ENCODE measurements around the gene TRAPPC10. TPM values are rescaled to one million over a fixed set of nuclear protein-coding genes. Genes with fewer than 3 reads are reported as not detected.

The TRAPPC10 gene
- polyA plus RNA-seq, 1 of the 3 experiments (the other 2 are of a cell fraction): 17.5 TPM

- WGBS (ENCODE audit: low lambda C conversion rate): 89% methylated on average over 5 of the region's 7 CpGs
- POLR2A ChIA-PET: no interaction called here
- no peak for DNase-seq
- Histone ChIP-seq H3K27me3 (ENCODE audit: insufficient read depth) (no peaks in the 10 kb centered on the region), H3K9me2 (no peaks in the 10 kb centered on the region), H2AFZ (ENCODE audit: low read depth) (no peak overlapping the region), H3K9ac (no peak overlapping the region), H3F3A (replicated peaks; ENCODE audit: insufficient read depth) (no peaks in the 10 kb centered on the region), H3K9me3 (no peaks in the 10 kb centered on the region), H3K27ac (ENCODE audit: low read depth in 2 of 2, low read length in 1 of 2) (no peak overlapping the region), H3K36me3 (replicated peaks in 1 of 2; ENCODE audit: control insufficient read depth in 1 of 2, insufficient read depth in 2 of 2, low read length in 1 of 2) (peaks cover 28 to 88% of the 10 kb centered on the region in 2 experiments), H3K4me3 (ENCODE audit: low read depth in 2 of 2, low read length in 1 of 2) (no peak overlapping the region), H4K20me1 (ENCODE audit: insufficient read depth) (no peaks in the 10 kb centered on the region), H3K4me1 (ENCODE audit: control insufficient read depth in 1 of 2, insufficient read depth in 2 of 2, low read depth in 1 of 2, low read length in 1 of 2) (no peaks in the 10 kb centered on the region), H3K4me2 (no peak overlapping the region), H3K79me2 (ENCODE audit: insufficient read depth) (peaks cover 5% of the 10 kb centered on the region; the same call in 1 of the 2 replicates)
- TF ChIP-seq YY1 (IDR thresholded peaks at IDR 0.05; ENCODE audit: low read depth): no peak
- no peak for TF ChIP-seq SMC3 (IDR thresholded peaks at IDR 0.05; ENCODE audit: low read depth, low read length)
- no peak for TF ChIP-seq RFX5 (IDR thresholded peaks at IDR 0.05; ENCODE audit: low read length)
- TF ChIP-seq FOXJ3 (CRISPR knock-in tag; IDR thresholded peaks at IDR 0.05): no peak
- TF ChIP-seq TCF12 (IDR thresholded peaks at IDR 0.05): no peak
- no peak for TF ChIP-seq ELF1 (IDR thresholded peaks at IDR 0.05)
- TF ChIP-seq SIN3A (IDR thresholded peaks at IDR 0.05; ENCODE audit: borderline replicate concordance, low read depth, low read length): no peak
- CTCF ChIA-PET: interaction anchor here (1.7 kb wide), 1 partner anchor 14 kb away, joined by 5 read pairs; no protein-coding TSS in a partner anchor
Measured at GRCh38 chr21:44084496-44085241, 72.6 kb downstream of the TRAPPC10 start.

- Histone ChIP-seq H3K36me3 (replicated peaks in 1 of 2; ENCODE audit: control insufficient read depth in 1 of 2, insufficient read depth in 2 of 2, low read length in 1 of 2) (peaks cover 25 to 91% of the 10 kb centered on the region in 2 experiments), H4K20me1 (ENCODE audit: insufficient read depth) (no peaks in the 10 kb centered on the region), H3K27me3 (ENCODE audit: insufficient read depth) (no peaks in the 10 kb centered on the region), H3K4me2 (no peak overlapping the region), H3K9me2 (no peaks in the 10 kb centered on the region), H2AFZ (ENCODE audit: low read depth) (no peak overlapping the region), H3K9me3 (no peaks in the 10 kb centered on the region), H3K27ac (ENCODE audit: low read depth in 2 of 2, low read length in 1 of 2) (no peak overlapping the region), H3K79me2 (ENCODE audit: insufficient read depth) (peaks cover 5% of the 10 kb centered on the region; the same call in 1 of the 2 replicates), H3K9ac (no peak overlapping the region), H3K4me3 (ENCODE audit: low read depth in 2 of 2, low read length in 1 of 2) (no peak overlapping the region), H3K4me1 (ENCODE audit: control insufficient read depth in 1 of 2, insufficient read depth in 2 of 2, low read depth in 1 of 2, low read length in 1 of 2) (no peaks in the 10 kb centered on the region), H3F3A (replicated peaks; ENCODE audit: insufficient read depth) (no peaks in the 10 kb centered on the region)
- ChIA-PET POLR2A (interaction anchor here (0.6 kb wide), 2 partner anchors 507 to 765 kb away, joined by 3 read pairs; no protein-coding TSS in a partner anchor), CTCF (interaction anchor here (1.6 kb wide), 1 partner anchor 10 kb away, joined by 4 read pairs; no protein-coding TSS in a partner anchor)
- 94% methylated on average over 15 of the region's 15 CpGs for WGBS (ENCODE audit: low lambda C conversion rate)
- no peak for TF ChIP-seq EP300 (IDR thresholded peaks at IDR 0.05; ENCODE audit: borderline replicate concordance in 1 of 2, low read depth in 1 of 2, low read length in 1 of 2)
- no peak for TF ChIP-seq TEAD4 (IDR thresholded peaks at IDR 0.05; ENCODE audit: borderline replicate concordance, insufficient read depth)
- no peak for TF ChIP-seq PBX3 (IDR thresholded peaks at IDR 0.05)
- no peak for TF ChIP-seq RFX5 (IDR thresholded peaks at IDR 0.05; ENCODE audit: low read length)
- no peak for TF ChIP-seq REST (IDR thresholded peaks at IDR 0.05; ENCODE audit: low read depth, low read length)
- TF ChIP-seq FOXJ3 (CRISPR knock-in tag; IDR thresholded peaks at IDR 0.05): no peak
- TF ChIP-seq ELF1 (IDR thresholded peaks at IDR 0.05): no peak
- no peak for TF ChIP-seq CTCF (IDR thresholded peaks at IDR 0.05)
- no peak for TF ChIP-seq USF2 (IDR thresholded peaks at IDR 0.05; ENCODE audit: borderline replicate concordance, low read depth, low read length)
- no peak for TF ChIP-seq SIN3A (IDR thresholded peaks at IDR 0.05; ENCODE audit: borderline replicate concordance, low read depth, low read length)
- DNase-seq: no peak
Measured at GRCh38 chr21:44085491-44086321, 73.6 kb downstream of the TRAPPC10 start.
